Transverse colon (tissue), 4 donors: ENCODE results near the gene ERVFRD-1.

ENCODE experiments used
- EP300 ChIP-seq: sonication (generic); formaldehyde crosslinking; IDR thresholded peaks from one replicate; pipeline ENCODE4 v1.6.1; 2017; ENCODE audit warnings: antibody characterized with exemption, low read depth
- POLR2A ChIP-seq: fragments of 450-650 bp; IDR thresholded peaks from one replicate; pipeline ENCODE4 v1.6.1; 2016; ENCODE audit warnings: antibody characterized with exemption, mild to moderate bottlenecking, moderate library complexity
- POLR2AphosphoS5 ChIP-seq, 3 donors: sonication (generic); formaldehyde crosslinking; IDR thresholded peaks; one replicate each; pipeline ENCODE4 v1.6.1; 2016; ENCODE audit warnings: antibody characterized with exemption in 3 of 3
- TF ChIP-seq, protein P1 (sequence below), 5 experiments: fragments of 200-600 bp in 3 of 5; fragments of 450-650 bp in 2 of 5; sonication (generic) in 3 of 5; IDR thresholded peaks; 1 replicate in 2 of 5; 2 replicates in 3 of 5; pipeline ENCODE4 v1.5.1; 2016 to 2017; ENCODE audit warnings: antibody characterized with exemption in 5 of 5, inconsistent platforms in 3 of 5, mild to moderate bottlenecking in 2 of 5, moderate library complexity in 1 of 5

DNA sequence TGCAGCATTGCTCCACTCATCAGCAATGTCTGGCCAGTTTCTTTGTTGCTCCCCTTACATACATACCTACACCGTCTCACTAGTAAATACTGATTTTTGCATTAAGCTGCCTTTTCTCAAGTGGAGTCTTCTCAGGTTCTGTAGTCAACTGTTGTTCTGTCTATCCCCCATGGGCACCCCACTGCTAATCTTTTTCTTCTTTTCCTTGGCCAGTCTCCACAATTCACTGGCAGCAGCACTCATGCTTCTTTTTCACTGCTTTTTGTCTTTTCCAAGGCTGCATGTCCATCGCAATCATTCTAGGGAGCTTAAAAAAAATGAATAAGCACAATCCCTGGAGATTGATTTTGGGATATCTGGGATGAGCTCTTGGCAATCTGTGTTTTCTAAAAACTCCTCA is 10.3 kb upstream of the ERVFRD-1 start:
- TF ChIP-seq EP300, result no peak
- no peak for TF ChIP-seq POLR2AphosphoS5 (IDR thresholded peaks at IDR 0.05)
- TF ChIP-seq, protein P1, sequence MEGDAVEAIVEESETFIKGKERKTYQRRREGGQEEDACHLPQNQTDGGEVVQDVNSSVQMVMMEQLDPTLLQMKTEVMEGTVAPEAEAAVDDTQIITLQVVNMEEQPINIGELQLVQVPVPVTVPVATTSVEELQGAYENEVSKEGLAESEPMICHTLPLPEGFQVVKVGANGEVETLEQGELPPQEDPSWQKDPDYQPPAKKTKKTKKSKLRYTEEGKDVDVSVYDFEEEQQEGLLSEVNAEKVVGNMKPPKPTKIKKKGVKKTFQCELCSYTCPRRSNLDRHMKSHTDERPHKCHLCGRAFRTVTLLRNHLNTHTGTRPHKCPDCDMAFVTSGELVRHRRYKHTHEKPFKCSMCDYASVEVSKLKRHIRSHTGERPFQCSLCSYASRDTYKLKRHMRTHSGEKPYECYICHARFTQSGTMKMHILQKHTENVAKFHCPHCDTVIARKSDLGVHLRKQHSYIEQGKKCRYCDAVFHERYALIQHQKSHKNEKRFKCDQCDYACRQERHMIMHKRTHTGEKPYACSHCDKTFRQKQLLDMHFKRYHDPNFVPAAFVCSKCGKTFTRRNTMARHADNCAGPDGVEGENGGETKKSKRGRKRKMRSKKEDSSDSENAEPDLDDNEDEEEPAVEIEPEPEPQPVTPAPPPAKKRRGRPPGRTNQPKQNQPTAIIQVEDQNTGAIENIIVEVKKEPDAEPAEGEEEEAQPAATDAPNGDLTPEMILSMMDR (IDR thresholded peaks at IDR 0.05), result no peak
- TF ChIP-seq POLR2A, result no peak
